ENCODE results near the gene TTC7B.

Gene TTC7B

DNA sequence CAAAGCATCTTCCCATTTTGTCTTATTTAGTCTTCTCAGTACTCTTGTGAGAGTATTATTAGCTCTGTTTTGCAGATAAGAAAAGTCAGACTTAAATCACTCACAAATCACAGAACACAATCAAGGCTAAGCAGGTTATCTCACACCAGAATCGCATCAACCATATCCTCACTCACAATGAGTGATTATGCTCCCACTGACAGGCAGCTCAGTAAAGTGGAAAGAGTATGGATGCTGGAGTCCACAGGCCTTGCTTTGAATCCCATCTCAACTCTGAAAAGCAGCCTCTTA, 43.1 kb downstream of the TTC7B start:
- DNase-seq, result no peak

DNA sequence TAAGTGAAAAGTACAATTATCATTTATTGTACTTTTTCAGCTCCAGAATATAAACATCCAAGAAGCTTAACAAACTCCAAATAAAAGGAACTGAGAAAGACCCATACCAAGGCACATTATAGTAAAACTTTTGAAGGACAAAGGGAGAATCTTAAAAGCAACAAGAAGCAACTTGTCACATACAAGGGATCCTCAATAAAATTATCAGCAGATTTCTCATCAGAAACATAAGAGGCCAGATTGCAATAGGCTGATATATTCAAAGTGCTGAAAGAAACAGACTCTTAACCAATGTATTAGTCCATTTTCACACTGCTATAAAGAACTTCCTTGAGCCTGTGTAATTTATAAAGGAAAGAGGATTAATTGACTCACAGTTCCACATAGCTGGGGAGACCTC, 48.3 kb downstream of the TTC7B start:
- no peak for DNase-seq

- DNase-seq, result no peak
Measured at GRCh38 chr14:90760591-90761316, 55.5 kb downstream of the TTC7B start.

DNA sequence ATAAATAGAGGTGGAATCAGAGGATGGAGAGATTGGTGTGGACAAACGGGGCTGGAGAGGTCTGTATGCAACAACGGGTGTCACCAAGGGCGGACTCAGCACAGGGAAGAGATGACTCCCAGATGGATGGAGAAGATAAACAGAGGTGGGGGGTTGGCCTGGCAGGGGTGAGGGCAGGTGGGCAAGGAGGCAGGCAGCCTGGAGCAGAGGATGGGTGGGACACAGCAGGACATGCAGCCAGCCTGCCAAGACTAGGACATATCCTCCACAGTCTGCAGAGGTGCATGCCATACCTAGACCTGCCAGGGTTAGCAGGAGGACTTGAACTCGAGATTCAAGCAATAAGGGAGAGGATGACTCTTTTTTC, 56.2 kb downstream of the TTC7B start:
- DNase-seq, result no peak

- DNase-seq, result no peak
Measured at GRCh38 chr14:90759370-90760077, 56.7 kb downstream of the TTC7B start.

DNA sequence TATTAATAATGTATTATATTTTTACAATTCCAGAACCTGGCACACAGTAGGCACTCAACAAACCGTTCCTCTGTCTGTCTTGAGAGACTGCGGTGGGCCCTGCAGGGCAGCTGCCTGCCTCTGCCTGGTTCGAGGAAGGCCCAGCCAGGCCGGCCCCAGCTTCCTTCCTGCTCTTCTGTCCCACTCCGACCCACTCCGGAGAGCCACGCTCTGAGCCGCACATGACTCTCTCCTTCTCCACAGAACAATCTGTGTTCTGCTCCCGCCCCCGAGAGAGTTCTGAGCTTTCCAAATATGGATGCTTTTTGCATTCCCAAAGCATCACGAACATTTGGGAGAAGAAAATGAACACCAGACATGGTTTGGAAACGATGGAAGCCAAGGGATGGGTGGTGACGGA, 57.3 kb downstream of the TTC7B start:
- DNase-seq, result no peak

- DNase-seq, result peak; percentile 73
Measured at GRCh38 chr14:90758028-90758889, 58.0 kb downstream of the TTC7B start.

DNA sequence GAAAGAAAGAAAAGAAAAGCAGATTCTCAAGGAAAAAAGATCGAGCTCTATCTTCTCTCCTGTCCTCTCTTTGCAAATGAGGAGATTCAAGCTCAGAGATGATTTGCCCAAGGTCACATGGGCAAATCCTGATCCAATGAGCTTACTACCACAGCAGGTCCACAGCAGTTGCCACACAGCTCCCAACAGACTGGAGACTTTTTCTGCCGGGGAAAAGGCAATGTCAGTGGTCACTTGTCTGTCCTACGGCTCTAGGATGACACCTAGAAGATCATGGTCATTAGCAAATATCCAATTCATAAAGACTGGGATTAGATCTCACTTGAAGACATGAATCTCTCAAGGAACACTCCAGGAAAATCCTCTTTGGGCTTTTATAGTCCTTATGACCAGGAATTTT, 58.8 kb downstream of the TTC7B start:
- DNase-seq, result no peak

DNA sequence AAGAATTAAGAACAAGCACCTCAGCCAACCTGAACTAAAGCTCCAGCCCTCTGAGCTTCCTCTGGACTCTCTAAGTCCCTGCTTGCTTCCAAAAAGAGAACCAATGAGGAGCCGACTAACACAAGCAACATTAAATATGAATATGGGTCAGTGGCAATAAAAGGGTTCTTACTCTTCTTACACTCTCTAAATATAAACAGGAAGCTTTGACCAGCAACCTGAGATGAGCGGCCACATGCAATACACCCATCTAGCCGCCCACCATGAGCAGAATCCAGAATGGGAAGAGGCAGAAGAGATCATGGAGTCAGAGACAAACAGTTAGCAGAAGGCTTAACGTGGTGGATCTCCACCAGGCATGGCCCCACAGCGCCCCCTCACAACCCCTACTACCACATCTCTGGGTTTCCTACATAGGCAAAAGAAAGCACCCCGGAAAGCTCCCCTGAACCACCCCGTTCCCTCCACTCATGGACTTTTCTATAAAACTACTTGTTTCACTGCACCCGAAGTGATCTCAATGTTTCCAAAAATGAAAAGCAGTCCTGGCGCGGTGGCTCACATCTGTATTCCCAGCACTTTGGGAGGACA, 59.4 kb downstream of the TTC7B start:
- DNase-seq, result no peak

- no peak for DNase-seq
Measured at GRCh38 chr14:90755661-90756304, 60.4 kb downstream of the TTC7B start.

DNA sequence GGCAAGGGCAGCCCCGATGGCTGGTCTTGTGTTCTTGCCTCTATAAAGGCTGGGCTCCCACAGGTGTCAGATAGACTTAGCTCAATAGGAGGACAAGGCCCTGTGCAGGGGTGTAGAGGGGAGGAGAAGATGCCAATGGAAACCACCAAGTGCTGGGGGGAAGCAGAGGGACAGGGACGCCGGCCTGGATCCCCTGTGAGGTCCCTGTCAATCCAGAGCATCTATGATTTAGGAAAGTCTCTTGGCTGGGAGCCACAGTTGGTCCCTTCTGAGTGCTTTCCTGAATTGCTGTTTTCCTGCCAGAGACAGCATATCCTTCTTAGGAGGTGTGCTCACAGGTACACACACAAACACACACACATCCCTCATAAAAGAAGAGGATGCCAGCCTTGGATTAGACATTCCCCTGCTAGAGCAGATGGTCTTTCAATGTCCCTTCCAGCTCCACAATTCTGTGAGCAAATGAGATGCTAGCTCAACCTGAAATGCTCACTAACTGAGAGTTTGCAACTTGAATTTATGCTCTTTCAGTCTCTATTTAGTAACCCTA, 62.7 kb downstream of the TTC7B start:
- DNase-seq, result no peak

GRCh38 chr14:90750701-90751100, 65.5 kb downstream of the TTC7B start:
- DNase-seq, result no peak

DNA sequence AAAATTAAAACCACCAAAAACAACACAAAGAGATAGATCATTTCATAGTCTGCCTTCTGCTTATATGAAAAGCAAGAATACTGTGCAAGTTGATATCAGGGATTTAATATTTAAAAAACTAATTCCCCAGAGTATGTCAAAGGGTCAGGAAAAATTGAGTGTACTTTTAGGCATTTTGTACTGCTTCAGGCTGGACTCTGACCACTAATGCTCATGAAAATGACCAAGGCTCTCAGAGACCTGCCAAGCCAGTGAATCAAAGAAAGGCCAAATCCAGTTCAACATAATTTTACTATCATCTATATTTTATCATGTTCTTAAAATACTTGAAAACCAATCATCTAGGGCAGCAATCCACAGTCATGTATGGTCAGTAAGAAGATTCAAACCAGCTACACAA, 66.0 kb downstream of the TTC7B start:
- no peak for DNase-seq

DNA sequence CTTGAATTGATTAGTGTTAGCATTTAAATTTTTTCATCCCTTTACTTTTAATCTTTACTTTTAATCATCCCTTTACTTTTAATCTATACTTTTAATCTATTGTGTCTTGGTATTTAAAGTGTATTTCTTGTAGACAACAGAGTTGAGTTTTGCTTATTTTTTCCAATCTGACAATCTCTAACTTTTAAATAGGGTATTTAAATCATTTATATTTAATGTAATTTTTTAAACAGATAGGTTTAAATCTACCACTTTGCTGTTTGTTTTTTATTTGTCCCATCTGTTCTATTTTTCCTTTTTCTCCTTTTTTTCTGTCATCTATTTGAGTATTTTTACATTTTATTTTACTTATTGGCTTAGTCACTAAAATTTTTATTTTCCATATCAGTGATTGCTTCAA, 68.3 kb downstream of the TTC7B start:
- no peak for DNase-seq

DNA sequence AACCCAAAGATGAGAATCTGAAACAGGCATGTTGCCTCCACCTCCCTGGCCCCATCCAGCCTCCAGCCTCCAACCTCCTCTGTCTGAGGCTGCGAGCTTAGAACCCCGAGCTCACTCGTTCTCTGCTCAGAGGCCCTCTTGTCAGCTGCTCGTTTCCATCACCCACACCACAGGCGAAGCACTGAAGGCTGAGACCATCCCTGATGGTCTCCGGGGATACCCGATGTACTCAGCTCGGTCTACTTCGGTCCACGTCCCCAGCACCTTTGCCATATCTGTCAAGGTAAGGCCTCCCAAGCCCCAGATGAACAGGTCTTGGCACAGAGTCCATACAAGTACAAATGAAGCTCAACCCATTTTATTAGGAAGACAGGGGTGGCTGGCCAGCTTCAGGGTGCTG, 72.4 kb downstream of the TTC7B start:
- DNase-seq, result no peak

DNA sequence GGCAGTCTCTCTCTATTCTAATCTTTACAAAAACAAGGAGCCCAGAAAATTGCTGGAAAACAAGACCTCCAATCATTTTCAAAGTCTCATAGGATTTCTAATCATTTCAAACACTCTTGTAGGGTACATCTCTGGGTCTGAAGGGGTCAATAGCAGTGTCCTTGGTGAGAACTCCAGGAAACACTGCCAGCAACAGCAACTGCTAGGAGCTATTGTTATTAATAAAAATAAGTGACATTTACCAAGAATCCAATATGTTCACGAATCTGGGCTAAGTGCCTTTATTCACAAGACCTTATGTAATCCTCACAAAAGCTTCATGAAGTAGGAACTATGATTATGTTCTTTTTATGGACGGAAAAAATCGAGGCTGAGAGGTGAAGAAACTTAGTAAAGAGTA, 72.8 kb downstream of the TTC7B start:
- no peak for DNase-seq

DNA sequence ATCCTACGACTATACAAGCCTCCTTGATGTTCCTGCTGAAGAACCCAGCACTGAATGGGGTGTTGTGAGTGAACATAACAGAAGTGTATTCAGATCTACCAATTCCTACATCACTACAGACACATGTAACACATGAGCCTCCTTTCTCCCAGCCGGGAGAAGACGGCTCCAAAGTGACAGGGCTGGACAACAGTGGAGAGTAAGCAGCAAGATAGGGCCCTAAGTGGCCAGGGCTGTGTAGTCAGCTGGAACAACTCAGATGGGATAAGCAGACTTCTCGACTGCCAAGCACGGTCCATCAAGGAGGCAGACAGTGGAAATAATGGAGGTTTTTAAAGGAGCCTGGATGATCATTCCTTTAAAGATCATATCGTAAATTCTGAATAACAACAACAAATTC, 73.5 kb downstream of the TTC7B start:
- DNase-seq, result no peak

- no peak for DNase-seq
Measured at GRCh38 chr14:90742252-90742651, 74.0 kb downstream of the TTC7B start.

- no peak for DNase-seq
Measured at GRCh38 chr14:90741682-90741946, 74.6 kb downstream of the TTC7B start.

DNA sequence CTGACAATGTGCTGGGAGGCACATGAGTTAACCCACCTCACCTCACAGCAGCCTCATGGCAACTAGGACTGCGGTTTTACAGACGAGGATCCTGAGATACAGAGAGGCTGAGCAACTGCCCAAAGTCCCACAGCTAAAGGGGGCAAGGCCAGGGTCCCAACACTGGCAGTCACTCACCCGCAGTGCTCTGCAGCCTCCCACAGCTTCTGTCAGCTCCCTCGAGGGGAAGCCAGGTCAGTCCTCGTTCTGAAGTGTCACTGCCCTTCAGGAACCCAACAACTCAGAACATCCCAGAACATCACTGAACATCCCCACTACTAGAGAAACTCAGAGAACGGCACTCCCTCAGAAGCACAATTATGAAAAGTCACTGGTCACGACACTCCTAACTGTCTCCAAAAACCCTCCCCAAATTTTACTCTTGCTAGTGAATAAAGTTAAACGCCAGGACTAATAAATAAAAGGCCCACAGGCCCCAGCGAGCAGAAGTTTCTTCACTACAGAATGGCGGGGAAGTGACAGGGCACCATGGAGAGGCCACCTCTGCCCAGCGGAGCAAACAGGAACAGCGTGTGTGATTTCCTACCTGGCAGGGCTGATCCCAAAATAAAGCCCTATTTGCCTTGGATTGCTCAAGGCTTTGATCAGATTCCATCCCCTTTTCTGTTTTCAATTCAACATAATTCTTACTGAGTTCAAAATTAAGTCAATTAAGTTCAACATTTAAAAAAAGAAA, 75.1 kb downstream of the TTC7B start:
- DNase-seq, result no peak

- DNase-seq, result no peak
Measured at GRCh38 chr14:90740081-90740480, 76.1 kb downstream of the TTC7B start.

DNA sequence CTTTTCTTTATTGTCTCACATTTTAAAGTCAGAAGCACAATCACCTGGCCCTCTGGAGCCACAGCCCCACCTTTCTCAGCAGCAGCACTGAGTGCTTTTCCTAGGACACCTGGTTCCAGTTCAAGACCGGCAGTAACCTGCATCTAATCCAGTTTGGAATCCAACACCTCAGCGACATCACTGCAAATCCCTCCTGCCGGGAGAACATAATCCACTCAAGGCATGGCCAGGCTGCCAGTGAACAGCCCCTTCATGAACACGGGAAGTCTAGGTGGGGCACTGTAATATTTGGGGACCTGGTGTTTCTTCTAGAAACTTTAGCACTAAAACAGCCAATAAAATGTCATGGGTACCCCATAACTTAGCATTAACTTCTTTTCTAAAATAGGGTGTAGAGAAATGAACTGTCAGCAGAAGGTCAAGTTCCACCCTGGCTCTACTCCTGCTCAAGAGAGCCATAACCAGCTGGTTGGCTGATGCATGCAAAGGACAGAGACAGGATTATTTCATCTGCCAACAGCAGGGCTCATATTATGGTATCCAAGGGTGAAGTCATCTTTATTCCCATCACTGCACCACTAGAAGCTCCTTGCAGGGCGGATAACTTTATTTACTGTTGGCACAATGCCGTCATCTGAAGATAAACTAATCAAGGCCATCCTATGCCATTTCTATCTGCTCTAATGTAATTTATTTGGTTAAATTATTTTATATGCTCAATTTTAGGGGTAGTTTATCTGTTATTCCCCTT, 76.7 kb downstream of the TTC7B start:
- no peak for DNase-seq

Measured in NCI-H187 treated with DMSO at 0.1 percent for 48 hours (cell line).